Measurements from ENCODE around the gene COL23A1.

COL23A1 gene

DNA sequence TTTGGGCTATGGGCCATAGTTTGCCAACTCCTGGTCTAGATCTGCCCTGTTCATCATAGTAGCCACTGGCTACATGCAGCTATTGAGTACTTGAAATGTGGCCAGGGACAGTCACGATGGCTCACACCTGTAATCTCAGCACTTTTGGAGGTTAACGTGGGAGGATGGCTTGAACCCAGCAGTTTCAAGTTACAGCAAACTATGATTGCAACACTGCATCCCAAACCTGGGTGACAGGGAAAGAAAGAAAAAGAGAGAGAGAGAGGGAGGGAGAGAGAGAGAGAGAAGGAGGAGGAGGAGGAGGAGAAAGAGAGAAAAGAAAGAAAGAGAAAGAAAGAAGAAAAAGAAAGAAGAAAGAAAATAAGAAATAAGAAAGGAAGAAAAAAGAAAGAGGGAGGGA lies 397.9 kb downstream of the COL23A1 start:
- no peak overlapping the region for H3K4me3 ChIP-seq (ENCODE audit: low read depth, low read length)
- DNase-seq (ENCODE audit: low read depth) = no peak

DNA sequence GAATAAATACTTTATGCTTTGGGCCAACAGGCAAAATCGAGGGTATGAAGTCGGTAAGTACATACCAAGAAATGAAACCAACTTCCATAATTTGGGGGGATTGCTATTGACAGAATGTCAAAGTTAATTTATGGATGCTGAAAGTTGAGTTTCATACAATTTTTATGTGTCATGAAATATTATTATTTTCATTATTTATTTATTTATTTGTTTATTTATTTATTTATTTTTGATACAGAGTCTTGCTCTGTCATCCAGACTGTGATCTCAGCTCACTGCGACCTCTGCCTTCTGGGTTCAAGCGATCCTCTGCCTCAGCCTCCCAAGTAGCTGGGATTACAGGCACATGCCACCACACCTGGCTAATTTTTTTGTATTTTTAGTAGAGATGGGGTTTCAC lies 398.5 kb downstream of the COL23A1 start:
- DNase-seq (ENCODE audit: low read depth) = no peak
- no peak overlapping the region for H3K4me3 ChIP-seq (ENCODE audit: low read depth, low read length)

GRCh38 chr5:178189433-178189832 lies 400.8 kb downstream of the COL23A1 start:
- H3K4me3 ChIP-seq (ENCODE audit: low read depth, low read length) = no peak overlapping the region
- no peak for DNase-seq (ENCODE audit: low read depth)
